ENCODE results near the gene ACBD4.

DNA sequence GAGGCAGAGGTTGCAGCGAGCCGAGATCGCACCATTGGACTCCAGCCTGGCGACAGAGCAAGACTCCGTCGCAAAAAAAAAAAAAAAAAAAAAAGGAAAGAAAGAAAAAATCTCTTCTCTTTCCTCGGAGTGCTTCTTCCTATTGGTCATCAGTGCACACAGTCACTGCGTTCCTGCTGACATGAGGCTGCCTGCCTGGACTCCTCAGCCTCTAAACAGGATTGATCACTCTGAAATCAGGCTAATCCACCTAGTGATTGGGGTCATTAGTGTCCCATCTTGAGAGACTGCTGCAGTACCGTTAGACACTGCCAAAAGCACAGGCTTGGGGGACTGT lies 34.0 kb upstream of the ACBD4 start:
- TF ChIP-seq, protein P1, sequence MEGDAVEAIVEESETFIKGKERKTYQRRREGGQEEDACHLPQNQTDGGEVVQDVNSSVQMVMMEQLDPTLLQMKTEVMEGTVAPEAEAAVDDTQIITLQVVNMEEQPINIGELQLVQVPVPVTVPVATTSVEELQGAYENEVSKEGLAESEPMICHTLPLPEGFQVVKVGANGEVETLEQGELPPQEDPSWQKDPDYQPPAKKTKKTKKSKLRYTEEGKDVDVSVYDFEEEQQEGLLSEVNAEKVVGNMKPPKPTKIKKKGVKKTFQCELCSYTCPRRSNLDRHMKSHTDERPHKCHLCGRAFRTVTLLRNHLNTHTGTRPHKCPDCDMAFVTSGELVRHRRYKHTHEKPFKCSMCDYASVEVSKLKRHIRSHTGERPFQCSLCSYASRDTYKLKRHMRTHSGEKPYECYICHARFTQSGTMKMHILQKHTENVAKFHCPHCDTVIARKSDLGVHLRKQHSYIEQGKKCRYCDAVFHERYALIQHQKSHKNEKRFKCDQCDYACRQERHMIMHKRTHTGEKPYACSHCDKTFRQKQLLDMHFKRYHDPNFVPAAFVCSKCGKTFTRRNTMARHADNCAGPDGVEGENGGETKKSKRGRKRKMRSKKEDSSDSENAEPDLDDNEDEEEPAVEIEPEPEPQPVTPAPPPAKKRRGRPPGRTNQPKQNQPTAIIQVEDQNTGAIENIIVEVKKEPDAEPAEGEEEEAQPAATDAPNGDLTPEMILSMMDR (IDR thresholded peaks at IDR 0.05; ENCODE audit: insufficient read depth, low read length) = no peak
- TF ChIP-seq POLR2AphosphoS5 (IDR thresholded peaks at IDR 0.05; ENCODE audit: low read depth) (no peak), SPI1 (IDR thresholded peaks at IDR 0.05; ENCODE audit: borderline replicate concordance, low read depth) (no peak), GABPA (IDR thresholded peaks at IDR 0.05; ENCODE audit: low read depth) (no peak)
- TF ChIP-seq, protein P2, sequence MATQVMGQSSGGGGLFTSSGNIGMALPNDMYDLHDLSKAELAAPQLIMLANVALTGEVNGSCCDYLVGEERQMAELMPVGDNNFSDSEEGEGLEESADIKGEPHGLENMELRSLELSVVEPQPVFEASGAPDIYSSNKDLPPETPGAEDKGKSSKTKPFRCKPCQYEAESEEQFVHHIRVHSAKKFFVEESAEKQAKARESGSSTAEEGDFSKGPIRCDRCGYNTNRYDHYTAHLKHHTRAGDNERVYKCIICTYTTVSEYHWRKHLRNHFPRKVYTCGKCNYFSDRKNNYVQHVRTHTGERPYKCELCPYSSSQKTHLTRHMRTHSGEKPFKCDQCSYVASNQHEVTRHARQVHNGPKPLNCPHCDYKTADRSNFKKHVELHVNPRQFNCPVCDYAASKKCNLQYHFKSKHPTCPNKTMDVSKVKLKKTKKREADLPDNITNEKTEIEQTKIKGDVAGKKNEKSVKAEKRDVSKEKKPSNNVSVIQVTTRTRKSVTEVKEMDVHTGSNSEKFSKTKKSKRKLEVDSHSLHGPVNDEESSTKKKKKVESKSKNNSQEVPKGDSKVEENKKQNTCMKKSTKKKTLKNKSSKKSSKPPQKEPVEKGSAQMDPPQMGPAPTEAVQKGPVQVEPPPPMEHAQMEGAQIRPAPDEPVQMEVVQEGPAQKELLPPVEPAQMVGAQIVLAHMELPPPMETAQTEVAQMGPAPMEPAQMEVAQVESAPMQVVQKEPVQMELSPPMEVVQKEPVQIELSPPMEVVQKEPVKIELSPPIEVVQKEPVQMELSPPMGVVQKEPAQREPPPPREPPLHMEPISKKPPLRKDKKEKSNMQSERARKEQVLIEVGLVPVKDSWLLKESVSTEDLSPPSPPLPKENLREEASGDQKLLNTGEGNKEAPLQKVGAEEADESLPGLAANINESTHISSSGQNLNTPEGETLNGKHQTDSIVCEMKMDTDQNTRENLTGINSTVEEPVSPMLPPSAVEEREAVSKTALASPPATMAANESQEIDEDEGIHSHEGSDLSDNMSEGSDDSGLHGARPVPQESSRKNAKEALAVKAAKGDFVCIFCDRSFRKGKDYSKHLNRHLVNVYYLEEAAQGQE (IDR thresholded peaks at IDR 0.05; ENCODE audit: insufficient replicate concordance, low read depth) = no peak
